ENCODE results near the gene TXNRD3.

The TXNRD3 gene

DNA sequence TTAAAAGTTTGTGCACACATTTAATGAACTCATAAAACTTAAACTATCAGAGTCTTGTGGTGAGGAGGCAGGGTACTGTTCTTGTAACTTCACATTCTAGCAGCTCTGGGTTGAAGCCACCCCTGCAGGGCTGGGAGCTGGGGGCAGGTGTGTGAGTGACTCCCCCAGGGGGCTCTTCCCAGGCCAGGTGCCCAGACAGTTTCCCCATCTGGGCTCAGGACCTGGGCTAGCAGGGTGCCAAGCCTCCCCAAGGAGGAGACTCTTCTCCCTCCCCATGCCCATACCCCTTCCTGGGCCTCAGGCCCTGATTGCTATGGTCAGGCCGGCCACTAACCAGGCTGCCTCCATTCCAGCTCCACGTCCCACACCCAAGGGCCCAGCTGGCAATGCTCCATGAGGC, 27.1 kb upstream of the TXNRD3 start:
- H3K4me1 ChIP-seq = peaks cover 0 to 42% (median 30%) of the 10 kb centered on the region in 4 donors
- no peaks in the 10 kb centered on the region for H3K36me3 ChIP-seq
- H3K4me3 ChIP-seq = no peak overlapping the region
- intact Hi-C loops (cut with DNase I; ENCODE audit: low total_unique reads) = no loop called here
- no peaks in the 10 kb centered on the region for H3K9me3 ChIP-seq
- no peak overlapping the region for H3K27ac ChIP-seq
- DNase-seq = no peak
- TF ChIP-seq, protein P1, sequence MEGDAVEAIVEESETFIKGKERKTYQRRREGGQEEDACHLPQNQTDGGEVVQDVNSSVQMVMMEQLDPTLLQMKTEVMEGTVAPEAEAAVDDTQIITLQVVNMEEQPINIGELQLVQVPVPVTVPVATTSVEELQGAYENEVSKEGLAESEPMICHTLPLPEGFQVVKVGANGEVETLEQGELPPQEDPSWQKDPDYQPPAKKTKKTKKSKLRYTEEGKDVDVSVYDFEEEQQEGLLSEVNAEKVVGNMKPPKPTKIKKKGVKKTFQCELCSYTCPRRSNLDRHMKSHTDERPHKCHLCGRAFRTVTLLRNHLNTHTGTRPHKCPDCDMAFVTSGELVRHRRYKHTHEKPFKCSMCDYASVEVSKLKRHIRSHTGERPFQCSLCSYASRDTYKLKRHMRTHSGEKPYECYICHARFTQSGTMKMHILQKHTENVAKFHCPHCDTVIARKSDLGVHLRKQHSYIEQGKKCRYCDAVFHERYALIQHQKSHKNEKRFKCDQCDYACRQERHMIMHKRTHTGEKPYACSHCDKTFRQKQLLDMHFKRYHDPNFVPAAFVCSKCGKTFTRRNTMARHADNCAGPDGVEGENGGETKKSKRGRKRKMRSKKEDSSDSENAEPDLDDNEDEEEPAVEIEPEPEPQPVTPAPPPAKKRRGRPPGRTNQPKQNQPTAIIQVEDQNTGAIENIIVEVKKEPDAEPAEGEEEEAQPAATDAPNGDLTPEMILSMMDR (IDR thresholded peaks at IDR 0.05) = no peak
- peaks cover 0 to 5% of the 10 kb centered on the region in 2 donors for H3K27me3 ChIP-seq

DNA sequence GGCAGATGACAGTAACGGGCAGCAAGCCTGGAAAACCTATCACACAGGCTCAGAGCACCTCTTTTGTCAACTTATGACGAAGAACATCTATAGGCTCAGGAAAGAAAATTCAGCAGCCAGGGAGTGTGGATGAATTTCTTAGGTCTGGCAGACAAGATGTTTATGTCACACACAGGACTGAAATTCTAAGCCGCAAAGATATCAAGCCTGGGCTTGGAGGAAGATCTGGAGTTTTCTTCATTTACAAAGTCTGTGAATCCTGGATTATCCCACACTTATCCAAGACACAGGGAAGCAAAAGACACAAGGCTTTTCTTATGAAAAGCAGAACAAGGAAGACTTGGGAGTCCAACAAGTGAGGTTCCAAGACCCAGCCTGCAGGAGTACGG, 25.7 kb upstream of the TXNRD3 start:
- H3K4me3 ChIP-seq = no peak overlapping the region
- TF ChIP-seq, protein P1 (IDR thresholded peaks at IDR 0.05) = no peak
- intact Hi-C loops (cut with DNase I; ENCODE audit: low total_unique reads) = loop anchor here (2.0 kb wide), 1 partner anchor 866 kb away; no protein-coding TSS in a partner anchor
- H3K4me1 ChIP-seq = peaks cover 0 to 36% (median 30%) of the 10 kb centered on the region in 4 donors
- H3K27ac ChIP-seq = no peak overlapping the region
- no peaks in the 10 kb centered on the region for H3K9me3 ChIP-seq
- no peaks in the 10 kb centered on the region for H3K36me3 ChIP-seq
- H3K27me3 ChIP-seq = peaks cover 0 to 11% of the 10 kb centered on the region in 2 donors
- DNase-seq = no peak

- DNase-seq = no peak
- H3K9me3 ChIP-seq = no peaks in the 10 kb centered on the region
- intact Hi-C loops (cut with DNase I; ENCODE audit: low total_unique reads) = loop anchor here (2.0 to 5.0 kb wide), 3 partner anchors 303 to 867 kb away; partner anchors contain the start of gene PLXNA1
- no peak overlapping the region for H3K27ac ChIP-seq
- H3K36me3 ChIP-seq = no peaks in the 10 kb centered on the region
- peaks cover 0 to 11% of the 10 kb centered on the region in 2 donors for H3K27me3 ChIP-seq
- peaks cover 0 to 30% (median 24%) of the 10 kb centered on the region in 4 donors for H3K4me1 ChIP-seq
- no peak overlapping the region for H3K4me3 ChIP-seq
- TF ChIP-seq, protein P1 (IDR thresholded peaks at IDR 0.05) = no peak
These were observed 25.1 kb upstream of the TXNRD3 start for GRCh38 chr3:126679831-126680666.

- Histone ChIP-seq H3K27me3 (peaks cover 0 to 11% of the 10 kb centered on the region in 2 donors), H3K9me3 (no peaks in the 10 kb centered on the region), H3K4me1 (peaks cover 0 to 23% (median 17%) of the 10 kb centered on the region in 4 donors), H3K27ac (no peak overlapping the region), H3K36me3 (no peaks in the 10 kb centered on the region), H3K4me3 (no peak overlapping the region)
- intact Hi-C loops (cut with DNase I; ENCODE audit: low total_unique reads) = loop anchor here (2.0 to 5.0 kb wide), 2 partner anchors 303 to 778 kb away; partner anchors contain the start of gene PLXNA1
- TF ChIP-seq, protein P1 (IDR thresholded peaks at IDR 0.05) = peak; percentile 90 to 96
- DNase-seq = peak; percentile 82 to 86
These were observed 24.4 kb upstream of the TXNRD3 start for GRCh38 chr3:126679318-126679751.

DNA sequence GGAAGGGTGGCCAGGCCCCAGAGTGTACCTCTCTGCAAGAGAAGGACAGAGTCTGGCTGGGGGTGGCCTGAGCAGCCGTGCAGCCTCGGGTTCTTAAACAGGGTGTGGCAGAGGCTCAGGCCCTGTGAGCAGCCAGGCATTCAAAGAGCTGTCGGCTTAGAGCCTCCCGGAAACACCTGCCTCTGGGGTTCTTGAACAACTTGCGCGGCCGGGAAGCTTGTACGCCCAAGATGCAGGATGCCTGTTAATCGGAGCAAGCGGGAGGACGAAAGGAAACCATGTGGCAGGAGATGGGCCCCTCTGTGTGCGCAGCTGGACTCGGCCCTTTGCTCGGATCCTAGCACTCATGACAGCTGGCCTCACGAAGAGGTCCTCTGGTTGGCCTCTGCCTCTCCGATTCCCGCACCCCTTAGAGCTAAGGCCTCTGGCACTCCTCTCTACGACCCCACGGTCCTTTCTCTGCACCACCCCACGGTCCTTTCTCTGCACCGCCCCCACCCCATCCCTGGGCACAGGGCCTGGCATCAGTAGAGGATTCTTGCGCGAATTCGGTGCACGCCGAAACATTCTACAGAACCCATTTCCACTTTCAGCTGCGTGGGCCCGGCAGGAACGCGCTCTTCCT, 23.9 kb upstream of the TXNRD3 start:
- Histone ChIP-seq H3K27me3 (peaks cover 0 to 11% of the 10 kb centered on the region in 2 donors), H3K4me1 (peaks cover 0 to 18% (median 15%) of the 10 kb centered on the region in 4 donors), H3K9me3 (no peaks in the 10 kb centered on the region), H3K36me3 (no peaks in the 10 kb centered on the region), H3K4me3 (no peak overlapping the region), H3K27ac (no peak overlapping the region)
- DNase-seq = no peak
- intact Hi-C loops (cut with DNase I; ENCODE audit: low total_unique reads) = loop anchor here (2.0 to 5.0 kb wide), 2 partner anchors 304 to 778 kb away; partner anchors contain the start of gene PLXNA1
- TF ChIP-seq, protein P1 (IDR thresholded peaks at IDR 0.05) = no peak

Measured in tibial artery (tissue), 4 donors.